CD14-positive monocyte (primary cell): ENCODE results near the gene TRIM44. TPM values are rescaled to one million over a fixed set of nuclear protein-coding genes. Genes with fewer than 3 reads are reported as not detected.
"Not testable (repeated sequence)": the region's sequence is repeated elsewhere in the genome, so short reads cannot be mapped to it uniquely, and the experiment has no call there.

ENCODE experiments used
- DNase-seq, 3 donors: peaks; one replicate each; pipeline ENCODE4 v3.0.0-alpha.2; 2011 to 2022
- H2AFZ ChIP-seq: 2 replicates; pipeline ENCODE4 v1.6.0; 2012; ENCODE audit warnings: mild to moderate bottlenecking, low read depth, low read length, inconsistent platforms; ENCODE audit not compliant: insufficient read depth, poor library complexity, severe bottlenecking
- H3K27ac ChIP-seq, 2 donors: 1 replicate in 1 of 2; 2 replicates in 1 of 2; pipeline ENCODE4 v1.5.1; 2012 to 2013; ENCODE audit warnings: low read length in 2 of 2, control low read depth in 1 of 2, inconsistent platforms in 1 of 2, low read depth in 1 of 2, mild to moderate bottlenecking in 1 of 2
- H3K27me3 ChIP-seq, 2 donors: one replicate each; pipeline versions ENCODE4 v1.6.0 to v1.6.1; 2011 to 2013; ENCODE audit warnings: low read length in 2 of 2; ENCODE audit not compliant: control insufficient read depth in 2 of 2, insufficient read depth in 2 of 2
- H3K36me3 ChIP-seq, 2 donors: replicated peaks in 1 of 2; 1 replicate in 1 of 2; 2 replicates in 1 of 2; pipeline versions ENCODE4 v1.5.1 to v1.6.1; 2012 to 2013; ENCODE audit warnings: low read length in 2 of 2, control low read depth in 1 of 2, inconsistent platforms in 1 of 2, mild to moderate bottlenecking in 1 of 2; ENCODE audit not compliant: insufficient read depth in 2 of 2, control insufficient read depth in 1 of 2
- H3K4me1 ChIP-seq, 2 donors: 1 replicate in 1 of 2; 2 replicates in 1 of 2; pipeline versions ENCODE4 v1.5.1 to v1.6.1; 2012 to 2013; ENCODE audit warnings: low read length in 2 of 2, control low read depth in 1 of 2, inconsistent platforms in 1 of 2, mild to moderate bottlenecking in 1 of 2, moderate library complexity in 1 of 2; ENCODE audit not compliant: insufficient read depth in 2 of 2, control insufficient read depth in 1 of 2
- H3K4me2 ChIP-seq: replicated peaks from 2 replicates; pipeline ENCODE3; 2012; ENCODE audit warnings: low read length, moderate library complexity, mild to moderate bottlenecking; ENCODE audit not compliant: poor library complexity, severe bottlenecking; ENCODE audit errors: extremely low read depth
- H3K4me3 ChIP-seq, 3 experiments: fragments of 200-600 bp in 1 of 3; sonication (generic) in 1 of 3; replicated peaks in 1 of 3; 1 replicate in 2 of 3; 2 replicates in 1 of 3; pipeline ENCODE4 v1.5.1; 2011 to 2013; ENCODE audit warnings: low read length in 3 of 3, mild to moderate bottlenecking in 3 of 3, control low read depth in 2 of 3, low read depth in 2 of 3, inconsistent platforms in 1 of 3, moderate library complexity in 1 of 3
- H3K79me2 ChIP-seq: 2 replicates; pipeline ENCODE4 v1.6.0; 2012; ENCODE audit warnings: mild to moderate bottlenecking, control low read depth, inconsistent platforms, low read length, moderate library complexity; ENCODE audit not compliant: insufficient read depth
- H3K9ac ChIP-seq: 2 replicates; pipeline ENCODE4 v1.6.0; 2017; ENCODE audit warnings: low read length, mild to moderate bottlenecking; ENCODE audit not compliant: insufficient read depth, poor library complexity, severe bottlenecking
- H3K9me3 ChIP-seq, 2 donors: replicated peaks in 1 of 2; 1 replicate in 1 of 2; 2 replicates in 1 of 2; pipeline versions ENCODE4 v1.5.1 to v1.6.1; 2012 to 2013; ENCODE audit warnings: low read length in 2 of 2, control low read depth in 1 of 2; ENCODE audit not compliant: control insufficient read depth in 1 of 2, insufficient read depth in 1 of 2
- H4K20me1 ChIP-seq: 2 replicates; pipeline ENCODE4 v1.6.0; 2012; ENCODE audit warnings: mild to moderate bottlenecking, low read length, control low read depth, moderate library complexity; ENCODE audit not compliant: insufficient read depth
- H3K27ac Mint-ChIP-seq, 7 donors: one replicate each; pipeline ENCODE4 v1.8.0; 2020; ENCODE audit warnings: mild to moderate bottlenecking in 7 of 7, mixed read lengths in 7 of 7, moderate library complexity in 6 of 7, inconsistent platforms in 2 of 7
- H3K27me3 Mint-ChIP-seq, 3 donors: one replicate each; pipeline ENCODE4 v1.8.0; 2021 to 2022; ENCODE audit warnings: low read depth in 3 of 3, mild to moderate bottlenecking in 3 of 3, mixed read lengths in 3 of 3, moderate library complexity in 3 of 3, inconsistent platforms in 1 of 3
- H3K36me3 Mint-ChIP-seq, 2 donors: one replicate each; pipeline ENCODE4 v1.8.0; 2020; ENCODE audit warnings: mixed read lengths in 2 of 2, inconsistent platforms in 1 of 2, mild to moderate bottlenecking in 1 of 2
- H3K4me1 Mint-ChIP-seq: one replicate; pipeline ENCODE4 v1.8.0; 2020; ENCODE audit warnings: mild to moderate bottlenecking, mixed read lengths
- H3K4me3 Mint-ChIP-seq, 2 donors: one replicate each; pipeline ENCODE4 v1.8.0; 2020; ENCODE audit warnings: mild to moderate bottlenecking in 2 of 2, mixed read lengths in 2 of 2, moderate library complexity in 1 of 2
- H3K9me3 Mint-ChIP-seq, 7 donors: one replicate each; pipeline ENCODE4 v1.8.0; 2020 to 2022; ENCODE audit warnings: mixed read lengths in 7 of 7, mild to moderate bottlenecking in 6 of 7, moderate library complexity in 6 of 7, inconsistent platforms in 2 of 7
- CTCF ChIP-seq: fragments of 200-600 bp; IDR thresholded peaks from one replicate; pipeline ENCODE4 v1.8.0; 2022; ENCODE audit warnings: antibody characterized with exemption, mild to moderate bottlenecking
- WGBS: methylation state at CpG from one replicate; pipeline ENCODE4 v1.1.5; 2013; ENCODE audit warnings: missing lambda C conversion rate; ENCODE audit not compliant: insufficient coverage; 5-methylcytosine and 5-hydroxymethylcytosine counted together
- intact Hi-C, 2 donors: fragments of 100-400 bp; cut with micrococcal nuclease; formaldehyde crosslinking; loops; one replicate each; pipeline versions ENCODE4 v1.15.0 to v1.15.1; 2023
- polyA plus RNA-seq, 3 donors: library from polyadenylated mRNA; depleted of rRNA in 1 of 3; unstranded in 2 of 3; stranded (reverse) in 1 of 3; fragments of 300-500 nt in 2 of 3; fragments of >200 nt in 1 of 3; fragmentation: Illumina TruSeq in 2 of 3; gene quantifications; 1 replicate in 2 of 3; 2 replicates in 1 of 3; pipeline ENCODE4 v1.2.3, GENCODE V29; 2012 to 2021

TRIM44 gene
- polyA plus RNA-seq, 3 donors = 25.3 to 47.1 (median 45.9) TPM

GRCh38 chr11:35759951-35760350 is 97.4 kb downstream of the TRIM44 start:
- H3K4me3 ChIP-seq, H3K4me1 Mint-ChIP-seq, intact Hi-C loops, H3K4me3 Mint-ChIP-seq, H3K79me2 ChIP-seq, H3K36me3 ChIP-seq, H3K4me1 ChIP-seq, H3K9me3 ChIP-seq, H3K9ac ChIP-seq, DNase-seq, H3K27ac ChIP-seq, H3K4me2 ChIP-seq, H3K27me3 Mint-ChIP-seq, H3K27me3 ChIP-seq, H2AFZ ChIP-seq: not testable (repeated sequence)
- Mint-ChIP-seq H3K9me3 (peaks cover 3 to 11% (median 4%) of the 10 kb centered on the region in 7 donors), H3K36me3 (peaks cover 12 to 13% of the 10 kb centered on the region in 2 donors), H3K27ac (peak overlapping the region in 1 of 7 donors; percentile 42)
- 100% methylated on average over 3 of the region's 8 CpGs for WGBS
- H4K20me1 ChIP-seq = peaks cover 18% of the 10 kb centered on the region

GRCh38 chr11:35761899-35762298 is 99.3 kb downstream of the TRIM44 start:
- H3K4me3 Mint-ChIP-seq = no peak overlapping the region
- H3K4me2 ChIP-seq = no peak overlapping the region
- H3K79me2 ChIP-seq = no peaks in the 10 kb centered on the region
- H3K9me3 Mint-ChIP-seq = peaks cover 2 to 9% (median 4%) of the 10 kb centered on the region in 7 donors
- no peaks in the 10 kb centered on the region for H3K4me1 ChIP-seq
- H3K27ac ChIP-seq = no peak overlapping the region
- WGBS = 100% methylated on average over 1 of the region's 1 CpG
- no peak overlapping the region for H3K4me3 ChIP-seq
- H3K36me3 Mint-ChIP-seq = peaks cover 13 to 20% of the 10 kb centered on the region in 2 donors
- no peak for TF ChIP-seq CTCF
- peaks cover 0 to 7% of the 10 kb centered on the region in 2 donors for H3K36me3 ChIP-seq
- H4K20me1 ChIP-seq = peaks cover 32% of the 10 kb centered on the region
- H2AFZ ChIP-seq = no peak overlapping the region
- no peak overlapping the region for H3K9ac ChIP-seq
- DNase-seq = no peak
- no peaks in the 10 kb centered on the region for H3K27me3 ChIP-seq
- peaks cover 0 to 2% (median 0%) of the 10 kb centered on the region in 3 donors for H3K27me3 Mint-ChIP-seq
- H3K27ac Mint-ChIP-seq = no peak overlapping the region
- H3K9me3 ChIP-seq = no peaks in the 10 kb centered on the region
- no peaks in the 10 kb centered on the region for H3K4me1 Mint-ChIP-seq
- intact Hi-C loops = no loop called here
